Measurements from ENCODE around the gene SEMA3F. TPM values are rescaled to one million over a fixed set of nuclear protein-coding genes. Genes with fewer than 3 reads are reported as not detected.

SEMA3F gene
- total and polyA plus RNA-seq, 10 of the 15 experiments (the other 5 are each of a cell fraction or from before 2014, with no cell fraction given) = 0.08 to 0.28 (median 0.12) TPM; not detected in 6

- no peak for TF ChIP-seq ZNF24 (IDR thresholded peaks at IDR 0.05)
- TF ChIP-seq PML (IDR thresholded peaks at IDR 0.05; ENCODE audit: low read length) = no peak
- peak; percentile 20; the same call in 1 of the 2 replicates for TF ChIP-seq SMARCA5 (IDR thresholded peaks at IDR 0.05)
- no peak for TF ChIP-seq ZBED1 (IDR thresholded peaks at IDR 0.05; ENCODE audit: borderline replicate concordance)
- peak; percentile 45; the same call in 1 of the 2 replicates for TF ChIP-seq MXI1 (IDR thresholded peaks at IDR 0.05; ENCODE audit: low read depth, low read length)
- TF ChIP-seq, protein P1, sequence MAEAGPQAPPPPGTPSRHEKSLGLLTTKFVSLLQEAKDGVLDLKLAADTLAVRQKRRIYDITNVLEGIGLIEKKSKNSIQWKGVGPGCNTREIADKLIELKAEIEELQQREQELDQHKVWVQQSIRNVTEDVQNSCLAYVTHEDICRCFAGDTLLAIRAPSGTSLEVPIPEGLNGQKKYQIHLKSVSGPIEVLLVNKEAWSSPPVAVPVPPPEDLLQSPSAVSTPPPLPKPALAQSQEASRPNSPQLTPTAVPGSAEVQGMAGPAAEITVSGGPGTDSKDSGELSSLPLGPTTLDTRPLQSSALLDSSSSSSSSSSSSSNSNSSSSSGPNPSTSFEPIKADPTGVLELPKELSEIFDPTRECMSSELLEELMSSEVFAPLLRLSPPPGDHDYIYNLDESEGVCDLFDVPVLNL (IDR thresholded peaks at IDR 0.05; ENCODE audit: low read depth, low read length) = no peak
- no peak for TF ChIP-seq EZH2 (IDR thresholded peaks at IDR 0.05; ENCODE audit: borderline replicate concordance, control insufficient read depth, low read depth, low read length)
- no peak for TF ChIP-seq NFYA (IDR thresholded peaks at IDR 0.05; ENCODE audit: borderline replicate concordance, low read depth, low read length)
- TF ChIP-seq TARDBP (IDR thresholded peaks at IDR 0.05; ENCODE audit: borderline replicate concordance) = no peak
- peak; percentile 72; the same call in 1 of the 2 replicates for TF ChIP-seq GABPA (IDR thresholded peaks at IDR 0.05; ENCODE audit: low read depth)
- peak; percentile 52; the same call in 1 of the 2 replicates for TF ChIP-seq SMAD5 (IDR thresholded peaks at IDR 0.05; ENCODE audit: low read depth)
- TF ChIP-seq E4F1 (IDR thresholded peaks at IDR 0.05; ENCODE audit: borderline replicate concordance, partially characterized antibody) = peak; percentile 51
- peak; percentile 79 for TF ChIP-seq POLR2AphosphoS5 (IDR thresholded peaks at IDR 0.05; ENCODE audit: low read length)
- TF ChIP-seq ZZZ3 (IDR thresholded peaks at IDR 0.05; ENCODE audit: control insufficient read depth, insufficient read length, low read depth) = no peak
- no peak; the same call in 1 of the 2 replicates for TF ChIP-seq PAX8 (IDR thresholded peaks at IDR 0.05)
- TF ChIP-seq MLLT1 (IDR thresholded peaks at IDR 0.05) = peak; percentile 66; the same call in 1 of the 2 replicates
- TF ChIP-seq, protein P2, sequence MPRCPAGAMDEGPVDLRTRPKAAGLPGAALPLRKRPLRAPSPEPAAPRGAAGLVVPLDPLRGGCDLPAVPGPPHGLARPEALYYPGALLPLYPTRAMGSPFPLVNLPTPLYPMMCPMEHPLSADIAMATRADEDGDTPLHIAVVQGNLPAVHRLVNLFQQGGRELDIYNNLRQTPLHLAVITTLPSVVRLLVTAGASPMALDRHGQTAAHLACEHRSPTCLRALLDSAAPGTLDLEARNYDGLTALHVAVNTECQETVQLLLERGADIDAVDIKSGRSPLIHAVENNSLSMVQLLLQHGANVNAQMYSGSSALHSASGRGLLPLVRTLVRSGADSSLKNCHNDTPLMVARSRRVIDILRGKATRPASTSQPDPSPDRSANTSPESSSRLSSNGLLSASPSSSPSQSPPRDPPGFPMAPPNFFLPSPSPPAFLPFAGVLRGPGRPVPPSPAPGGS (IDR thresholded peaks at IDR 0.05; ENCODE audit: borderline replicate concordance, insufficient read depth, low read depth, low read length, poor library complexity, severe bottlenecking) = peak; percentile 47
- no peak; the same call in 1 of the 2 replicates for TF ChIP-seq CHD2 (IDR thresholded peaks at IDR 0.05; ENCODE audit: borderline replicate concordance, low read depth, low read length)
- TF ChIP-seq GATAD2B (conservative IDR thresholded peaks at IDR 0.05; ENCODE audit: low read depth) = no peak; the same call in 1 of the 2 replicates
- TF ChIP-seq KDM1A (IDR thresholded peaks at IDR 0.05; ENCODE audit: borderline replicate concordance) = no peak
- TF ChIP-seq, protein P3, sequence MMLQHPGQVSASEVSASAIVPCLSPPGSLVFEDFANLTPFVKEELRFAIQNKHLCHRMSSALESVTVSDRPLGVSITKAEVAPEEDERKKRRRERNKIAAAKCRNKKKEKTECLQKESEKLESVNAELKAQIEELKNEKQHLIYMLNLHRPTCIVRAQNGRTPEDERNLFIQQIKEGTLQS (IDR thresholded peaks at IDR 0.05; ENCODE audit: borderline replicate concordance, extremely low read depth, low read depth, low read length) = no peak
- TF ChIP-seq RUNX3 (IDR thresholded peaks at IDR 0.05; ENCODE audit: low read length) = 0 out of 2 replicates have a peak, but pooled peaks have one; percentile 31
- TF ChIP-seq KLF5 (IDR thresholded peaks at IDR 0.05; ENCODE audit: partially characterized antibody) = no peak
- TF ChIP-seq CBFB (IDR thresholded peaks at IDR 0.05; ENCODE audit: low read depth) = 0 out of 2 replicates have a peak, but pooled peaks have one; percentile 53
Measured at GRCh38 chr3:50237754-50238548, 82.8 kb downstream of the SEMA3F start (continued).
